ENCODE results near the gene RNF144A.
"Not testable (repeated sequence)": the region's sequence is repeated elsewhere in the genome, so short reads cannot be mapped to it uniquely, and the experiment has no call there.

The RNF144A gene

GRCh38 chr2:6977113-6977741 lies 60.0 kb downstream of the RNF144A start:
- peak in 1 of 3 experiments; percentile 14 for DNase-seq

- no peak for DNase-seq
Observed at GRCh38 chr2:6977786-6978185, 60.6 kb downstream of the RNF144A start.

- DNase-seq: no peak
Observed at GRCh38 chr2:6978991-6979390, 61.8 kb downstream of the RNF144A start.

GRCh38 chr2:6982449-6982848 lies 65.2 kb downstream of the RNF144A start:
- DNase-seq: no peak

GRCh38 chr2:6982934-6983589 lies 65.8 kb downstream of the RNF144A start:
- DNase-seq: no peak

- peak; percentile 41 to 72 (median 47) for DNase-seq
Observed at GRCh38 chr2:6986301-6986911, 69.2 kb downstream of the RNF144A start.

GRCh38 chr2:6986912-6987361 lies 69.7 kb downstream of the RNF144A start:
- DNase-seq: peak in 2 of 3 experiments; percentile 41 to 64

- no peak for DNase-seq
Observed at GRCh38 chr2:6990871-6991270, 73.7 kb downstream of the RNF144A start.

- no peak for DNase-seq
Observed at GRCh38 chr2:6992794-6993228, 75.6 kb downstream of the RNF144A start.

GRCh38 chr2:6993229-6993640 lies 76.0 kb downstream of the RNF144A start:
- no peak for DNase-seq

- DNase-seq: no peak
Observed at GRCh38 chr2:6993936-6994335, 76.7 kb downstream of the RNF144A start.

- DNase-seq: no peak
Observed at GRCh38 chr2:6994536-6995128, 77.4 kb downstream of the RNF144A start.

- DNase-seq: no peak
Observed at GRCh38 chr2:6995391-6996097, 78.3 kb downstream of the RNF144A start.

- DNase-seq: no peak
Observed at GRCh38 chr2:6999211-6999877, 82.1 kb downstream of the RNF144A start.

- not testable (repeated sequence) for DNase-seq
Observed at GRCh38 chr2:7001395-7001794, 84.2 kb downstream of the RNF144A start.

GRCh38 chr2:7003895-7004294 lies 86.7 kb downstream of the RNF144A start:
- DNase-seq: no peak

GRCh38 chr2:7004636-7005035 lies 87.4 kb downstream of the RNF144A start:
- no peak for DNase-seq

- DNase-seq: no peak
Observed at GRCh38 chr2:7007488-7007845, 90.3 kb downstream of the RNF144A start.

- no peak for DNase-seq
Observed at GRCh38 chr2:7007846-7008741, 90.9 kb downstream of the RNF144A start.

GRCh38 chr2:7009207-7009911 lies 92.1 kb downstream of the RNF144A start:
- no peak for DNase-seq
